Endometrium (tissue), 2 donors: ENCODE data around the gene RABEP2.
"Not testable (repeated sequence)": the region's sequence is repeated elsewhere in the genome, so short reads cannot be mapped to it uniquely, and the experiment has no call there.

ENCODE experiments used
- FAIRE-seq: peaks from 2 replicates; lab custom pipeline; 2012; peaks lifted over from hg19 to GRCh38; lab: Jason Lieb, UNC
- donor health status: control.
- donor health status: control.

RABEP2 gene

GRCh38 chr16:28879261-28879840 lies 45.7 kb downstream of the RABEP2 start:
- FAIRE-seq, result no peak

- no peak for FAIRE-seq
These were observed 46.7 kb downstream of the RABEP2 start, which contains the start of gene ATP2A1 for GRCh38 chr16:28878083-28878926. Gene ATP2A1 (plus strand): TSS chr16:28878488. CDS start chr16:28878672, 184 bp downstream.

- no peak for FAIRE-seq
These were observed 47.4 kb downstream of the RABEP2 start for GRCh38 chr16:28877655-28878000.

GRCh38 chr16:28876973-28877654 lies 47.9 kb downstream of the RABEP2 start:
- no peak for FAIRE-seq

- FAIRE-seq, result no peak
These were observed 48.9 kb downstream of the RABEP2 start for GRCh38 chr16:28876019-28876659.

- FAIRE-seq, result no peak
These were observed 49.7 kb downstream of the RABEP2 start for GRCh38 chr16:28875134-28876018.

GRCh38 chr16:28874406-28874805 lies 50.6 kb downstream of the RABEP2 start:
- FAIRE-seq, result no peak

- no peak for FAIRE-seq
These were observed 51.4 kb downstream of the RABEP2 start for GRCh38 chr16:28873543-28874201.

- no peak for FAIRE-seq
These were observed 52.1 kb downstream of the RABEP2 start for GRCh38 chr16:28872952-28873351.

- FAIRE-seq, result no peak
These were observed 55.8 kb downstream of the RABEP2 start for GRCh38 chr16:28869201-28869600.

GRCh38 chr16:28867646-28868045 lies 57.4 kb downstream of the RABEP2 start:
- FAIRE-seq, result not testable (repeated sequence)

GRCh38 chr16:28867241-28867640 lies 57.8 kb downstream of the RABEP2 start:
- no peak for FAIRE-seq

- no peak for FAIRE-seq
These were observed 58.6 kb downstream of the RABEP2 start for GRCh38 chr16:28866454-28866804.

- FAIRE-seq, result no peak
These were observed 59.1 kb downstream of the RABEP2 start for GRCh38 chr16:28865722-28866453.

- no peak for FAIRE-seq
These were observed 59.9 kb downstream of the RABEP2 start for GRCh38 chr16:28865001-28865688.

- no peak for FAIRE-seq
These were observed 60.9 kb downstream of the RABEP2 start for GRCh38 chr16:28863929-28864793.

GRCh38 chr16:28859326-28859725 lies 65.7 kb downstream of the RABEP2 start:
- FAIRE-seq, result no peak

GRCh38 chr16:28858421-28858820 lies 66.6 kb downstream of the RABEP2 start:
- FAIRE-seq, result no peak
